ENCODE measurements around the gene SPINK14.

SPINK14 gene

GRCh38 chr5:148202531-148203203, 34.3 kb downstream of the SPINK14 start, which contains the start of gene SPINK6:
Gene SPINK6, plus strand, starts transcription at chr5:148203042. Its CDS starts 55 bp downstream, at chr5:148203097.
- DNase-seq = no peak

- DNase-seq = no peak
Observed at GRCh38 chr5:148205044-148205806, 36.9 kb downstream of the SPINK14 start.

GRCh38 chr5:148205865-148206264, 37.5 kb downstream of the SPINK14 start:
- DNase-seq = no peak

GRCh38 chr5:148206620-148207019, 38.3 kb downstream of the SPINK14 start:
- DNase-seq = no peak

- DNase-seq = no peak
Observed at GRCh38 chr5:148208226-148208625, 39.9 kb downstream of the SPINK14 start.

- no peak for DNase-seq
Observed at GRCh38 chr5:148209151-148209770, 40.9 kb downstream of the SPINK14 start.

- DNase-seq = no peak
Observed at GRCh38 chr5:148214665-148215185, 46.4 kb downstream of the SPINK14 start.

- no peak for DNase-seq
Observed at GRCh38 chr5:148221508-148221907, 53.2 kb downstream of the SPINK14 start.

- no peak for DNase-seq
Observed at GRCh38 chr5:148224117-148224742, 55.9 kb downstream of the SPINK14 start.
